NCI-H446 (cell line): ENCODE measurements around the gene PTK7.
A peak's percentile ranks its signal among the peaks of the same experiment; 100 is the strongest.
"Not testable (repeated sequence)": the region's sequence is repeated elsewhere in the genome, so short reads cannot be mapped to it uniquely, and the experiment has no call there.

ENCODE experiments used
- DNase-seq, 2 experiments: peaks; one replicate each; lab custom pipeline; 2025; lab: John Stamatoyannopoulos, UW

PTK7 gene

DNA sequence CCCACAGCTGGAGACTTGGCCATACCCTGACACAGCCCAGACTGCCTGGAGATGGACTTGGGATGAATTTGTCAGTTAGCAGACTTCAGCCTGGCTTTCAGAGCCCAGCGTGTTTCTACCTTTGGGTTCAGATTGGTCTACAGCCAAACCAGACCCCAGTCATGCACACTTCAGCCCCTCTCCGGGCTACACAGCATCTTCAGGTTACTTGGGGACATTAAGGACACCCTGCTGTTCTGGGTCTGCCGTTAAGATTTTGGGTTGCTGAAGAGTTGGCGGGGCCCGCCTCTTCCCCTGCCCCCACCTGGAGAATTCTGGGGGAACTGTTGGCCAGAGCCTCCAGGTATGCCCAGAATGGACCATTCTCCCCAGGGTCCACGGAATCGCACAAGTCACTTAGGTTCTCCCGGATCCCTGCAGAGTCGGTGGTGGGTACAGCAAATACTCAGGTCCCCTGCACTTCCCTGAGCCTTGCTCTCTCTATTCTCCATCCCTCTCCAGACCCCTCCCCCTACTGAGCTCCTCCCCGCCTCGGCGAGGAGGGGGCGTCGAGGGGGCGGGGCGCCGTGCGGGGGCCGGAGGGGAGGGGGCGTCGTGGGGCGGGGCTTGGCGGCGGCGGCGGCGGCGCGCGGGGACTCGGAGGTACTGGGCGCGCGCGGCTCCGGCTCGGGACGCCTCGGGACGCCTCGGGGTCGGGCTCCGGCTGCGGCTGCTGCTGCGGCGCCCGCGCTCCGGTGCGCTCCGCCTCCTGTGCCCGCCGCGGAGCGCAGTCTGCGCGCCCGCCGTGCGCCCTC is at the start of gene PTK7:
Gene PTK7, plus strand, starts transcription at position 645 of the 794 bp plus-strand sequence. CDS start 175 bp downstream, outside the sequence.
- DNase-seq: peak; percentile 71 to 87

GRCh38 chr6:43026365-43026764 is 49.7 kb upstream of the PTK7 start:
- no peak for DNase-seq

DNA sequence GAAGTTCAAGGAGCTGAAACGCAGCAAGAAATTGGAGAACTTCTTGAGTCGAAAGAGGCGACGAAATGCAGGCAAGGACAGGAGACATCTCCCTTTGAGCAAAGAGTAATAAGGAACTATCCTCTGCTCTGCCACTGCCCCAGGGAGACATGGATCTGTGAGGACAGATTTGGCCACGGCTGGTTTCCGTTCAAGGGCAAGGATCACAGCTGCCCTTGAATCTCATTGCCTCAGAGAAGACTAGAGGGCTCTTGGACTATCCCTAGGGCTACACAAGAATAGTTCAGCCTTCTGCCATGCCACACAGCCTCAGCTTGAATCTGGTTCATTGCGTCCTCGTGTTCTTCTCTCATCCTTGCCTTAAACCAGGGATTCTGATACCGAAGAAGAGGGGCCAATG is 47.0 kb upstream of the PTK7 start:
- no peak for DNase-seq

- no peak for DNase-seq
Measured at GRCh38 chr6:43032326-43032725, 43.8 kb upstream of the PTK7 start.

GRCh38 chr6:43033496-43034189 is 42.5 kb upstream of the PTK7 start:
- no peak for DNase-seq

DNA sequence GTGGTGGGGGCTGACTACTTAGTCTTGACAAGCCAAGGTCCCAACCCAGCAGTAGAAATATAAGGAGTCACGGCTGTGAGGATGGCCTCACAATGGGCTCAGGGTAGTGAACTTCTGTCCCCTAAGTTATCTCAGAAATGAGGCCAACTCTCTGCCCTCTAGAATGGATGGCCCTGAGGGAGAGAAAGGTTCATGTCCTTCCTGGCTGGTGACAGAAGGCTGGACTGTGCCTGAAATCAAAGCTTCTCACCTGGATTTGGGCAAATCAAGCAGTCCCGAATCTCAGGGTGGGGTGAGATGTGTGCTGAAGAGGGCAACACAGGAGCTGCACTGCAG is 42.0 kb upstream of the PTK7 start:
- DNase-seq: no peak

- DNase-seq: no peak
Measured at GRCh38 chr6:43035495-43036194, 40.5 kb upstream of the PTK7 start.

DNA sequence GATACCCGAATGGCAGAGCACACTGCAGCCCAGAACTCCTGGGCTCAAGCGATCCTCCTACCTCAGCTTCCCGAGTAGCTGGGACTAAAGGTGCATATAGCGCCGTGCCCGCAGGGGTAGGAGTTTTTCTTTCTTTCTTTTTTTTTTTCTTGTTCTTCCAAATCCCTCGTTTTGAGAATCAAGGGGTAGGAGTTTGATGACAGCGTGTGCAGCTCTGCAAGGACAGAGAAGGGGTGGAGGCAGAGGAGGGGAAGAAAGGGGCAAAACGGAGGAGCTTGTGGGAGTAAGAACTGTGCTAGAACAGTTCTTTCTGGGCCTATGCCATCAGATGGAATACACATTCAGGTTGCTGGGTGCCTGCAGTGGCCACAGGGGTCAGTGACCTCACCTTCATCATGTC is 39.4 kb upstream of the PTK7 start:
- DNase-seq: no peak

DNA sequence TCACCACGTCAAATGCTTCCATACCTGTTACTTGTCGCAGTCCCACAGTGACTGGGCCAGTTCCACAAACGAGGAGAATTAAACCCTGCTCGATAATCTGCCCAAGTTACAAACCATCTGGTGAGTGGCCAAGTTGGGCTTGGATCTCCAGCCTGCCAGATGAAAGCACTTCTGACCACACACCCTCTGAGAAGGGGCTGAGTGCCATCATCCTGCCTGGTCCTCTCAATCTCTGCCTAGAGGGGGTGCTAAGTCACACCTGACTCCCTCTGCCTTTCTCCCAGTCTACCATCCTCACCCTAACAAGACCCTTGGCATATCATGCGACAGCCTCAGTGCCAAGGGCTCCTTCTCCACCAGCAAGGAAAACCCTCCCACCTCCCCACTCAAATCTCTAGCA is 38.9 kb upstream of the PTK7 start:
- DNase-seq: no peak

DNA sequence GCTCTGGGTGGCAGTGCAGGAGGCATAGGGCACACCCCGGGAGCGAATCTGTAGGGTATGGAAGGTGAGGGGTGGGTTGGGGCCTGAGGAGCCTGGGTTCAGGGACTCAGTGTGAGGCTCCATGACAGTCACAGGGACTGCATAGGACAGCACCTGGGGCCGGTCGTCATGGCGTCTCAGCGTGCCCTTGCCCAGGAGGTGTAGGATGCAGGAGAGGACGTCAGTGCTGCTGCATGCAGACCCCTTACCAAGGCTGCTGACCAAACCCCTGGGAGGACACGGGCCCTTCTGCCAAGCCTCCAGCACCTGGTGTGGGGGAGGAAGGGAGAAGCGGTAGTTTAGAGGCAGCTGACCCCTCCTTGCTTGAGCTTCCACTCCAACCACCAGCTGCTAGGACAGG is 38.4 kb upstream of the PTK7 start:
- no peak for DNase-seq

DNA sequence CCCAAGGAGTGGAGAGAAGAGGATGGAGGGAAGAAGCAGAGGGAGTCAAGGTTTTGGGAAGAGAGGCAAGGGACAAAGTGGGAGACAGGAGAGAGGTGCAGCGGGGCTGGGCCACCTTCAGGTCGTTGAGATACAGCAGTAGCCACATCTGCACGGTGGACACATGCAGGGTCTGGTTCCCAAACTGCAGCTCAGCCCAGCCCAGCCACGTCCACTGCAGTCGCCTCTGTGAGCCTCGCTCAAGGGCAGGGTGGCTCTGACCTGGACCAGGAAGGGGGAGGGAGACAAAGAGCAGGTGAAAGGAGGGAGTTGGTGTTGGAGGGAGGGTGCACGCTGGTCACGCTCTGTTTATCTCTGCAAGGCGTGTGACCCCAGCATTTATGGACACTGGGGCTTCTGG is 37.4 kb upstream of the PTK7 start:
- no peak for DNase-seq

- DNase-seq: no peak
Measured at GRCh38 chr6:43040542-43041257, 35.4 kb upstream of the PTK7 start.

DNA sequence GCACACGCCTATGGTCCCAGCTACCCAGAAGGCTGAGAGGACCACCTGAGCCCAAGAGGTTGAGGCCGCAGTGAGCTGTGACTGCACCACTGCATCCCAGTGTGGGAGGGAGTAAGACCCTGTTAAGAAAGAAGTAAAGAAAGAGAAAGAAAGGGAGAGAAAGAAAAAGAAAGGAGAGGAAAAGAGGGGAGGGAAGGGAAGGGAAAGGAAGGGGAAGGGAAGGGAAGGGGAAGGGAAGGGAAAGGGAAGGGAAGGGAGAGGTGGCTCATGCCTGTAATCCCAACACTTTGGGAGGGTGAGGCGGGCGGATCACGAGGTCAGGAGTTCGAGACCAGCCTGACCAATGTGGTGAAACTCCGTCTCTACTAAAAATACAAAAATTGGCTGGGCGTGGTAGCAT is 34.6 kb upstream of the PTK7 start:
- DNase-seq: not testable (repeated sequence)

GRCh38 chr6:43043310-43043709 is 32.8 kb upstream of the PTK7 start:
- no peak for DNase-seq

GRCh38 chr6:43045371-43045930 is 30.7 kb upstream of the PTK7 start:
- DNase-seq: no peak

DNA sequence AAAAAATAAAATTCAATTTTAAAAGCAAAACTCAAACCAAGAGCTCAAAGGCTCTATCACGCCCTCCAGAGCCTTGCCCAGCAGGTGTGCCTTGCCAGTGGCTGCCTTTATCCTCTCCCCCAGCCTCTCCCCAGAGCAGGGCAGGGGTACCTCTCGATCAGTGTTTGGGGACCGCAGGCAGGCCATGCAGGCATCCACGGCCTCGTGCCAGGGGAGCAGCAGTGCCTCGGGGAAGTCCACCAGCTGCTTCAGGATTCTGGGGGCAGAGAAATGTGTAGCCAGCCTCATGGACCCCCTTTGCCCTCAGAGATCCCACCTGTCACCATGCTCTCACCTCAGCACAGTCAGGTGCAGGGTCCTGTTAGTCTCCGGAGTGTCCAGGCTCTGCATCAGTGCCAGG is 28.1 kb upstream of the PTK7 start:
- no peak for DNase-seq

- DNase-seq: no peak
Measured at GRCh38 chr6:43050981-43051380, 25.1 kb upstream of the PTK7 start.

GRCh38 chr6:43052225-43052841 is 23.8 kb upstream of the PTK7 start:
- no peak for DNase-seq

DNA sequence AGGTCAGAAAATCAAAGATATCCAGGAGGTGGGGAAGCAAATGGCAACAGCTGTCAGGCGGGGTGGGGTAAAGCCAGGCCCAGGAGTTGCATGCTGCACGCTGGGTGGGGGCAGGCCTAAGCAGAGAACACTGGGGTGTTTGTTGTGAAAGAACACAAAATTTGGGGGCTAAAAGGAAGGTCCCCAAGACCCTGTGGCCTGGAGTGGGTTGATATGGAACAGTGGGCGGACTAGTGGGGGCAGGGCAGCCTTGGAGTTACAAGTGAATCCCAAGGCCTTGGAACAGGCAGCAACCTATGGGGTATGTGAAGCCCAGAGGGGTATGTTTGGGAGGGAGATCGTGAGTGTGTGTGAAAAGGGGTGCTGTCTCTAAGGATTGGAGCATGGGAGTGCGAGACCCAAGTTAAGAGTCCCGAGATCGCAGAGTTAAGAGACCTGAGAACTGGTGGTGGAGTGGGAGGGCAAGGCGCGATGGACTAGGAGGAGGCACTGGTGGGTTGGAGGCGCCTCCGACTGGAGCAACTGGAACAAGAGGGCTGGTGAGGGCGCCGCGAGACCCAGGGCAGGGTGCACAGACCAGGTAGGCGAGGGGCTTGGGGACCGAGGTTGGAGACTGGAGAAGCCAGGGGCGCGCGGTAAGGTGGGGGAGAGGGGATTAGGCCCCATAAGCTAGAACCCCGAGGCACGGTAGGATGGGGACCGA is 23.1 kb upstream of the PTK7 start:
- no peak for DNase-seq

- peak; percentile 93 to 95 for DNase-seq
Measured at GRCh38 chr6:43053545-43054205, 22.4 kb upstream of the PTK7 start, which contains the start of gene CUL7. Gene CUL7 (minus strand): TSS chr6:43053851. CDS start chr6:43052788, 1,063 bp downstream.
